OCI-LY3 (cell line): Measurements from ENCODE around the gene FAM222B.

Source experiments
- EZH2phosphoT487 ChIP-seq: fragments of 200-600 bp; shearing (Covaris generic); IDR thresholded peaks from 2 replicates; pipeline ENCODE4 v1.6.1; 2018; ENCODE audit warnings: antibody characterized with exemption, mixed run types, low read depth
- TF ChIP-seq, protein P1 (sequence below): fragments of 200-600, 300-600 bp; sonication (generic); IDR thresholded peaks from 2 replicates; pipeline ENCODE4 v1.5.1; 2014; ENCODE audit warnings: antibody characterized with exemption, low read length, low read depth

GRCh38 chr17:28887871-28888471 lies 45.4 kb upstream of the FAM222B start:
- TF ChIP-seq, protein P1, sequence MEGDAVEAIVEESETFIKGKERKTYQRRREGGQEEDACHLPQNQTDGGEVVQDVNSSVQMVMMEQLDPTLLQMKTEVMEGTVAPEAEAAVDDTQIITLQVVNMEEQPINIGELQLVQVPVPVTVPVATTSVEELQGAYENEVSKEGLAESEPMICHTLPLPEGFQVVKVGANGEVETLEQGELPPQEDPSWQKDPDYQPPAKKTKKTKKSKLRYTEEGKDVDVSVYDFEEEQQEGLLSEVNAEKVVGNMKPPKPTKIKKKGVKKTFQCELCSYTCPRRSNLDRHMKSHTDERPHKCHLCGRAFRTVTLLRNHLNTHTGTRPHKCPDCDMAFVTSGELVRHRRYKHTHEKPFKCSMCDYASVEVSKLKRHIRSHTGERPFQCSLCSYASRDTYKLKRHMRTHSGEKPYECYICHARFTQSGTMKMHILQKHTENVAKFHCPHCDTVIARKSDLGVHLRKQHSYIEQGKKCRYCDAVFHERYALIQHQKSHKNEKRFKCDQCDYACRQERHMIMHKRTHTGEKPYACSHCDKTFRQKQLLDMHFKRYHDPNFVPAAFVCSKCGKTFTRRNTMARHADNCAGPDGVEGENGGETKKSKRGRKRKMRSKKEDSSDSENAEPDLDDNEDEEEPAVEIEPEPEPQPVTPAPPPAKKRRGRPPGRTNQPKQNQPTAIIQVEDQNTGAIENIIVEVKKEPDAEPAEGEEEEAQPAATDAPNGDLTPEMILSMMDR: no peak
- TF ChIP-seq EZH2phosphoT487: no peak
